IMR-90 (cell line): Measurements from ENCODE around the gene CD209. TPM values are rescaled to one million over a fixed set of nuclear protein-coding genes. Genes with fewer than 3 reads are reported as not detected.

Experiments used
- ATAC-seq: fragments of 200-7000 bp; cut with Tn5 transposase; 2 replicates; pipeline ENCODE4 v1.9.1; 2020; ENCODE audit warnings: low read depth, mild to moderate bottlenecking, moderate library complexity
- BruUV-seq: library from RNA; stranded (reverse); fragments of 400-500 nt; replicated peaks from 2 replicates; lab custom pipeline; 2021; lab: Mats Ljungman, UMichigan
- CTCF ChIA-PET: fragments of 300-600 bp; formaldehyde crosslinking; extraction: SDS; loops from one replicate; lab custom pipeline; 2021; ENCODE audit warnings: antibody characterized with exemption; lab: Yijun Ruan, JAX
- POLR2A ChIA-PET: fragments of 300-600 bp; sonication (Branson Sonifier 250); formaldehyde crosslinking; loops from one replicate; lab custom pipeline; 2022; ENCODE audit warnings: antibody characterized with exemption; ENCODE audit not compliant: unreplicated experiment; lab: Charles Lee
- DNase-seq: peaks from one replicate; pipeline ENCODE4 v3.0.0; 2013
- H2AFZ ChIP-seq: replicated peaks from 2 replicates; pipeline ENCODE3; 2013; ENCODE audit warnings: low read length, mild to moderate bottlenecking; ENCODE audit not compliant: poor library complexity
- H2AK5ac ChIP-seq: 2 replicates; pipeline ENCODE4 v1.6.1; 2013; ENCODE audit warnings: low read depth, low read length, inconsistent platforms
- H2AK9ac ChIP-seq: replicated peaks from 2 replicates; pipeline ENCODE3; 2013; ENCODE audit warnings: mild to moderate bottlenecking, low read depth, low read length, moderate library complexity; ENCODE audit not compliant: poor library complexity
- H2BK120ac ChIP-seq: 2 replicates; pipeline ENCODE4 v1.6.1; 2013; ENCODE audit warnings: low read depth, low read length, inconsistent platforms
- H2BK15ac ChIP-seq: 3 replicates; pipeline ENCODE4 v1.6.1; 2013; ENCODE audit warnings: low read depth, low read length, inconsistent platforms
- H2BK20ac ChIP-seq: 2 replicates; pipeline ENCODE4 v1.6.1; 2013; ENCODE audit warnings: low read depth, mild to moderate bottlenecking, inconsistent platforms, low read length, moderate library complexity
- H2BK5ac ChIP-seq: 2 replicates; pipeline ENCODE4 v1.6.1; 2013; ENCODE audit warnings: mild to moderate bottlenecking, low read depth, low read length, inconsistent platforms; ENCODE audit not compliant: poor library complexity, severe bottlenecking
- H3K14ac ChIP-seq: replicated peaks from 2 replicates; pipeline ENCODE4 v1.6.1; 2013; ENCODE audit warnings: low read depth, low read length, inconsistent platforms
- H3K18ac ChIP-seq: 2 replicates; pipeline ENCODE4 v1.6.1; 2013; ENCODE audit warnings: low read depth, low read length, control low read depth
- H3K23ac ChIP-seq: 2 replicates; pipeline ENCODE4 v1.6.1; 2013; ENCODE audit warnings: low read depth, low read length, inconsistent platforms
- H3K27ac ChIP-seq: 2 replicates; pipeline ENCODE4 v1.5.1; 2013; ENCODE audit warnings: mild to moderate bottlenecking, control low read depth, low read length; ENCODE audit not compliant: insufficient read depth
- H3K27me3 ChIP-seq: 2 replicates; pipeline ENCODE4 v1.6.1; 2013; ENCODE audit warnings: low read length; ENCODE audit not compliant: control insufficient read depth, insufficient read depth
- H3K36me3 ChIP-seq: 2 replicates; pipeline ENCODE4 v1.6.1; 2013; ENCODE audit warnings: low read length, mixed read lengths; ENCODE audit not compliant: control insufficient read depth, insufficient read depth
- H3K4ac ChIP-seq: 2 replicates; pipeline ENCODE4 v1.6.1; 2013; ENCODE audit warnings: low read depth, low read length, inconsistent platforms
- H3K4me1 ChIP-seq: 2 replicates; pipeline ENCODE4 v1.6.1; 2013; ENCODE audit warnings: low read length, mixed read lengths; ENCODE audit not compliant: control insufficient read depth, insufficient read depth
- H3K4me2 ChIP-seq: 2 replicates; pipeline ENCODE4 v1.6.1; 2013; ENCODE audit warnings: low read depth, mild to moderate bottlenecking, control low read depth, low read length, moderate library complexity
- H3K4me3 ChIP-seq: 2 replicates; pipeline ENCODE4 v1.5.1; 2013; ENCODE audit warnings: low read depth, mild to moderate bottlenecking, control low read depth, low read length, moderate library complexity; ENCODE audit not compliant: insufficient read depth
- H3K56ac ChIP-seq: 2 replicates; pipeline ENCODE4 v1.6.1; 2013; ENCODE audit warnings: low read length, inconsistent platforms; ENCODE audit not compliant: insufficient read depth; ENCODE audit errors: extremely low read depth
- H3K79me1 ChIP-seq, 2 experiments: 2 replicates each; pipeline ENCODE4 v1.6.1; 2013; ENCODE audit warnings: low read length in 2 of 2, inconsistent platforms in 1 of 2, low read depth in 1 of 2
- H3K9ac ChIP-seq: 2 replicates; pipeline ENCODE4 v1.6.1; 2013; ENCODE audit warnings: low read depth, low read length, control low read depth
- H3K9me1 ChIP-seq: 2 replicates; pipeline ENCODE4 v1.6.1; 2013; ENCODE audit warnings: low read length, inconsistent platforms; ENCODE audit not compliant: insufficient read depth
- H3K9me3 ChIP-seq: 2 replicates; pipeline ENCODE4 v1.6.1; 2013; ENCODE audit warnings: low read length; ENCODE audit not compliant: control insufficient read depth, insufficient read depth
- H4K20me1 ChIP-seq: 2 replicates; pipeline ENCODE4 v1.6.1; 2013; ENCODE audit warnings: low read length, inconsistent platforms; ENCODE audit not compliant: insufficient read depth
- H4K5ac ChIP-seq: 2 replicates; pipeline ENCODE4 v1.6.1; 2013; ENCODE audit warnings: mild to moderate bottlenecking, low read depth, low read length, control low read depth
- H4K8ac ChIP-seq, 2 experiments: 2 replicates each; pipeline ENCODE4 v1.6.1; 2013; ENCODE audit warnings: low read depth in 2 of 2, low read length in 2 of 2, control low read depth in 1 of 2, inconsistent platforms in 1 of 2
- H4K91ac ChIP-seq: 2 replicates; pipeline ENCODE4 v1.6.1; 2013; ENCODE audit warnings: low read depth, low read length, inconsistent platforms; ENCODE audit not compliant: insufficient read depth
- BHLHE40 ChIP-seq: fragments of 150-350 bp; IDR thresholded peaks from 2 replicates; pipeline ENCODE4 v1.6.1; 2016; ENCODE audit warnings: mild to moderate bottlenecking, low read depth, low read length
- MXI1 ChIP-seq: IDR thresholded peaks from 2 replicates; pipeline ENCODE4 v1.6.1; 2012; ENCODE audit warnings: low read depth, mild to moderate bottlenecking, low read length, moderate library complexity, borderline replicate concordance
- POLR2A ChIP-seq: IDR thresholded peaks from 2 replicates; pipeline ENCODE4 v1.6.1; 2012; ENCODE audit warnings: mild to moderate bottlenecking, low read depth, low read length
- RAD21 ChIP-seq: IDR thresholded peaks from 2 replicates; pipeline ENCODE4 v1.6.1; 2012; ENCODE audit warnings: low read length, improper control_type of control experiment
- SMC3 ChIP-seq: fragments of 150-350 bp; IDR thresholded peaks from 2 replicates; pipeline ENCODE4 v1.6.1; 2016; ENCODE audit warnings: low read depth, mild to moderate bottlenecking, antibody characterized with exemption, low read length, moderate library complexity
- WGBS, 2 experiments: methylation state at CpG; one replicate each; pipeline versions ENCODE4 v1.1.5 to v1.1.7; 2013; ENCODE audit warnings: missing lambda C conversion rate in 2 of 2; ENCODE audit not compliant: insufficient read length in 1 of 2; ENCODE audit errors: extremely low coverage in 2 of 2; 5-methylcytosine and 5-hydroxymethylcytosine counted together
- dilution Hi-C: fragments of 300-500 bp; cut with HindIII; formaldehyde crosslinking; loops from one replicate; pipeline ENCODE4 v1.14.3; 2018; ENCODE audit warnings: low sequenced_read_pairs; ENCODE audit not compliant: unreplicated experiment
- in situ Hi-C: fragments of 300-500 bp; cut with MboI; formaldehyde crosslinking; loops from 3 replicates; pipeline ENCODE4 v1.14.3; 2019; ENCODE audit warnings: low sequenced_read_pairs, inconsistent platforms, mixed read lengths
- intact Hi-C: fragments of 100-400 bp; cut with micrococcal nuclease; formaldehyde crosslinking; loops from 2 replicates; pipeline ENCODE4 v1.10.0; 2022
- polyA plus RNA-seq, 3 experiments: library from polyadenylated mRNA; depleted of rRNA; stranded (reverse); fragments of >200 nt; gene quantifications; 2 replicates each; pipeline ENCODE4 v1.2.3, GENCODE V29; 2012; ENCODE audit warnings: low replicate concordance in 1 of 3
- total RNA-seq: library from RNA; depleted of rRNA; stranded (reverse); fragments of >200 nt; gene quantifications from 2 replicates; pipeline ENCODE4 v1.2.3, GENCODE V29; 2012
- TF ChIP-seq, protein P1 (sequence below): conservative IDR thresholded peaks from 2 replicates; pipeline ENCODE4 v1.5.1; 2012; ENCODE audit warnings: mild to moderate bottlenecking, low read depth, low read length, improper control_type of control experiment

The CD209 gene
- total and polyA plus RNA-seq, 2 of the 4 experiments (the other 2 are of a cell fraction) = not detected

DNA sequence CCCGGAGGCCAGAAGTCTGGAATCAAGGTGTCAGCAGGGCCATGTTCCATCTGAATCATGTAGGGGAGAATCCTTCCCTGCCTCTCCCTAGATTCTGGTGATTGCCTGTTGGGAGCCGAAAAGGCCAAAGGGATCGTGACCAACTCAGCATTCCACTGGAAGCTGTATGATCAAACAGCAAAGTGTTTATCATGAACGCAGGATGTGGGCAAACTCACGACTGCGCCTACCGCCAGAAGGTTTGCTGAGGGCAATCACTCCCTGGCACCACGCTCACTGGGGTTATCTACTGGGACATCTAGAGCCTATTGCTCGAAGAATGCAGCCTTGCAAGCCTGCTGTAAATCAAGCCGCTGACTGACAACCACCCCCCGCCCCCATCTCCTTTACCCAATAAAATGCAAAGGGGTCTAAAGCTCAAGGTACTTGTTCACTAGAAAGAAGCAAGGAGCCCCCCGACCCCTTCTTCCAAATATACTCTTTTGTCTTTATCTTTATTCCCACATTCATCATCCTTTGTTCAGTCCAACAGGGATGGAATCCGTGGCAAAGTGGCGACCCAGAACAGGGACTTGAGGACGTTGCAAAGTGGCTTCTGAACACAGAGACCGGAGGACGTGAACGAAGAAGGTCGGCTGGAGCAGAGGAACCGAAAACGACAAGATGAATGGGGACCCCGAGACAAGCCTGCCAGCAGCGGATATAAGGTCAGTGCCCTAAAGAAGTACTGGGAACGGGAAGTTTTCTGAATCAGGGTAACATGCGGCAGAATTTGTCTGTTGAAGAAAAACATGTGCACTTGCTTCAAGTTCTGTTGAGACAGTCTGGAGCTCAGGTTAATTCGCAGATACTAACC, 32.5 kb upstream of the CD209 start:
- H3K36me3 ChIP-seq = no peaks in the 10 kb centered on the region
- TF ChIP-seq MXI1 (no peak), RAD21 (no peak), BHLHE40 (no peak), SMC3 (no peak), POLR2A (no peak)
- TF ChIP-seq, protein P1, sequence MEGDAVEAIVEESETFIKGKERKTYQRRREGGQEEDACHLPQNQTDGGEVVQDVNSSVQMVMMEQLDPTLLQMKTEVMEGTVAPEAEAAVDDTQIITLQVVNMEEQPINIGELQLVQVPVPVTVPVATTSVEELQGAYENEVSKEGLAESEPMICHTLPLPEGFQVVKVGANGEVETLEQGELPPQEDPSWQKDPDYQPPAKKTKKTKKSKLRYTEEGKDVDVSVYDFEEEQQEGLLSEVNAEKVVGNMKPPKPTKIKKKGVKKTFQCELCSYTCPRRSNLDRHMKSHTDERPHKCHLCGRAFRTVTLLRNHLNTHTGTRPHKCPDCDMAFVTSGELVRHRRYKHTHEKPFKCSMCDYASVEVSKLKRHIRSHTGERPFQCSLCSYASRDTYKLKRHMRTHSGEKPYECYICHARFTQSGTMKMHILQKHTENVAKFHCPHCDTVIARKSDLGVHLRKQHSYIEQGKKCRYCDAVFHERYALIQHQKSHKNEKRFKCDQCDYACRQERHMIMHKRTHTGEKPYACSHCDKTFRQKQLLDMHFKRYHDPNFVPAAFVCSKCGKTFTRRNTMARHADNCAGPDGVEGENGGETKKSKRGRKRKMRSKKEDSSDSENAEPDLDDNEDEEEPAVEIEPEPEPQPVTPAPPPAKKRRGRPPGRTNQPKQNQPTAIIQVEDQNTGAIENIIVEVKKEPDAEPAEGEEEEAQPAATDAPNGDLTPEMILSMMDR = no peak
- BruUV-seq = no TSS peak
- H2BK120ac ChIP-seq = no peak overlapping the region
- H3K23ac ChIP-seq = no peak overlapping the region
- no peak overlapping the region for H2BK15ac ChIP-seq
- in situ Hi-C loops = no loop called here
- H3K79me1 ChIP-seq = no peaks in the 10 kb centered on the region
- no peak overlapping the region for H4K5ac ChIP-seq
- no peak for DNase-seq
- no peak for ATAC-seq
- 59% methylated on average over 13 of the region's 26 CpGs; no CpG with 5 or more reads in 1 of the 2 experiments for WGBS, 2 experiments
- CTCF ChIA-PET = no interaction called here
- no peak overlapping the region for H2BK20ac ChIP-seq
- H3K14ac ChIP-seq = no peak overlapping the region
- POLR2A ChIA-PET = no interaction called here
- dilution Hi-C loops = no loop called here
- no peak overlapping the region for H2AK5ac ChIP-seq
- no peaks in the 10 kb centered on the region for H3K9me3 ChIP-seq
- no peaks in the 10 kb centered on the region for H4K20me1 ChIP-seq
- H3K4me2 ChIP-seq = no peak overlapping the region
- peaks cover 34% of the 10 kb centered on the region for H3K27me3 ChIP-seq
- no peak overlapping the region for H3K18ac ChIP-seq
- no peaks in the 10 kb centered on the region for H3K4me1 ChIP-seq
- H2AFZ ChIP-seq = no peak overlapping the region
- H3K56ac ChIP-seq = no peak overlapping the region
- no peaks in the 10 kb centered on the region; the same call in 1 of the 2 replicates for H3K9me1 ChIP-seq
- no peak overlapping the region for H4K8ac ChIP-seq
- intact Hi-C loops = no loop called here
- H2BK5ac ChIP-seq = no peak overlapping the region
- no peak overlapping the region for H4K91ac ChIP-seq
- H3K9ac ChIP-seq = no peak overlapping the region
- H3K4me3 ChIP-seq = no peak overlapping the region
- no peak overlapping the region for H2AK9ac ChIP-seq
- H3K4ac ChIP-seq = no peak overlapping the region
- H3K27ac ChIP-seq = no peak overlapping the region
